K562 (cell line): ENCODE measurements around the gene MSTO1.
"Not testable (repeated sequence)": the region's sequence is repeated elsewhere in the genome, so short reads cannot be mapped to it uniquely, and the experiment has no call there.

ENCODE experiments used
- CBFB ChIP-seq: sonication (generic); formaldehyde crosslinking; IDR thresholded peaks from 2 replicates; pipeline ENCODE4 v1.4.0; 2020; ENCODE audit warnings: mild to moderate bottlenecking, missing genetic modification reagents
- GTF2E2 ChIP-seq: fragments of 200-800 bp; sonication (Bioruptor generic); IDR thresholded peaks from 2 replicates; pipeline ENCODE4 v1.6.1; 2016; ENCODE audit warnings: missing genetic modification characterization, missing compliant biosample characterization
- HDAC1 ChIP-seq, 2 experiments: fragments of 450-650 bp; IDR thresholded peaks; 2 replicates each; pipeline ENCODE4 v1.6.1; 2016 to 2017; ENCODE audit warnings: inconsistent platforms in 1 of 2, mild to moderate bottlenecking in 1 of 2, moderate library complexity in 1 of 2
- KLF13 ChIP-seq: fragments of 450-650 bp; IDR thresholded peaks from 2 replicates; pipeline ENCODE4 v1.6.1; 2016; ENCODE audit warnings: missing genetic modification characterization, low read depth, mild to moderate bottlenecking, missing compliant biosample characterization, moderate library complexity, borderline replicate concordance
- LEF1 ChIP-seq: fragments of 450-650 bp; IDR thresholded peaks from 2 replicates; pipeline ENCODE4 v1.6.1; 2016; ENCODE audit warnings: mild to moderate bottlenecking
- MTA3 ChIP-seq: fragments of 450-650 bp; formaldehyde crosslinking; IDR thresholded peaks from 2 replicates; pipeline ENCODE4 v1.6.1; 2017; ENCODE audit warnings: mild to moderate bottlenecking, borderline replicate concordance
- SMARCE1 ChIP-seq: fragments of 450-650 bp; IDR thresholded peaks from 2 replicates; pipeline ENCODE4 v1.7.1; 2016; ENCODE audit warnings: mild to moderate bottlenecking
- TAF1 ChIP-seq: IDR thresholded peaks from 2 replicates; pipeline ENCODE4 v1.6.1; 2011; ENCODE audit warnings: mild to moderate bottlenecking, low read length, moderate library complexity; ENCODE audit not compliant: insufficient read depth, control insufficient read depth, severe bottlenecking; ENCODE audit errors: extremely low read depth
- TBP ChIP-seq: optimal IDR thresholded peaks from 2 replicates; pipeline ENCODE3; 2011; ENCODE audit warnings: low read depth, low read length, improper control_type of control experiment
- ZNF146 ChIP-seq: IDR thresholded peaks from one replicate; pipeline ENCODE4 v1.6.1; 2018; ENCODE audit warnings: missing compliant biosample characterization; ENCODE audit not compliant: unreplicated experiment
- TF ChIP-seq, protein P1 (sequence below): sonication (generic); formaldehyde crosslinking; IDR thresholded peaks from 2 replicates; pipeline ENCODE4 v1.8.1; 2023; ENCODE audit warnings: mild to moderate bottlenecking, missing genetic modification reagents
- TF ChIP-seq, protein P2 (sequence below), 3 experiments: IDR thresholded peaks in 2 of 3; conservative IDR thresholded peaks in 1 of 3; 2 replicates each; pipeline ENCODE4 v1.5.1; 2011 to 2012; ENCODE audit warnings: low read length in 3 of 3, mild to moderate bottlenecking in 3 of 3, control low read depth in 2 of 3, improper control_type of control experiment in 1 of 3, inconsistent platforms in 1 of 3, low read depth in 1 of 3, mixed read lengths in 1 of 3, moderate library complexity in 1 of 3; ENCODE audit not compliant: insufficient read depth in 2 of 3
- TF ChIP-seq, protein P3 (sequence below): fragments of 450-650 bp; IDR thresholded peaks from 2 replicates; pipeline ENCODE4 v1.6.1; 2016; ENCODE audit warnings: borderline replicate concordance

DNA sequence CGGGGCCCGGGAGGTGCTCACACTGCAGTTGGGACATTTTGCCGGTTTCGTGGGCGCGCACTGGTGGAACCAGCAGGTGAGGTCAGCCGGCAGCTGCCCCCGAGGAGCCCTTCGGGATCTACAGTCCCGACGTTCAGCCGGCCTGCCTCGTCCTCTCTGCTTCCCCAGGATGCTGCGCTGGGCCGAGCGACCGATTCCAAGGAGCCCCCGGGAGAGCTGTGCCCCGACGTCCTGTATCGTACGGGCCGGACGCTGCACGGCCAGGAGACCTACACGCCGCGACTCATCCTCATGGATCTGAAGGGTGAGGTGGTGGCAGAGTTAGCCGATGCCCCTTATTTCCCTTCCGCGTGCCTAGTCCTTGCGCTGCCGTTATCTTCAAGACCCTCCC is 234 bp downstream of the MSTO1 start:
- not testable (repeated sequence) for TF ChIP-seq HDAC1 (IDR thresholded peaks at IDR 0.05); TAF1; SMARCE1; LEF1; CBFB (CRISPR knock-in tag); GTF2E2 (tag); MTA3; TBP; ZNF146 (CRISPR knock-in tag); KLF13 (tag)
- TF ChIP-seq, protein P1, sequence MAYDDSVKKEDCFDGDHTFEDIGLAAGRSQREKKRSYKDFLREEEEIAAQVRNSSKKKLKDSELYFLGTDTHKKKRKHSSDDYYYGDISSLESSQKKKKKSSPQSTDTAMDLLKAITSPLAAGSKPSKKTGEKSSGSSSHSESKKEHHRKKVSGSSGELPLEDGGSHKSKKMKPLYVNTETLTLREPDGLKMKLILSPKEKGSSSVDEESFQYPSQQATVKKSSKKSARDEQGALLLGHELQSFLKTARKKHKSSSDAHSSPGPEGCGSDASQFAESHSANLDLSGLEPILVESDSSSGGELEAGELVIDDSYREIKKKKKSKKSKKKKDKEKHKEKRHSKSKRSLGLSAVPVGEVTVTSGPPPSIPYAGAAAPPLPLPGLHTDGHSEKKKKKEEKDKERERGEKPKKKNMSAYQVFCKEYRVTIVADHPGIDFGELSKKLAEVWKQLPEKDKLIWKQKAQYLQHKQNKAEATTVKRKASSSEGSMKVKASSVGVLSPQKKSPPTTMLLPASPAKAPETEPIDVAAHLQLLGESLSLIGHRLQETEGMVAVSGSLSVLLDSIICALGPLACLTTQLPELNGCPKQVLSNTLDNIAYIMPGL (CRISPR knock-in tag) = not testable (repeated sequence)
- TF ChIP-seq, protein P2, sequence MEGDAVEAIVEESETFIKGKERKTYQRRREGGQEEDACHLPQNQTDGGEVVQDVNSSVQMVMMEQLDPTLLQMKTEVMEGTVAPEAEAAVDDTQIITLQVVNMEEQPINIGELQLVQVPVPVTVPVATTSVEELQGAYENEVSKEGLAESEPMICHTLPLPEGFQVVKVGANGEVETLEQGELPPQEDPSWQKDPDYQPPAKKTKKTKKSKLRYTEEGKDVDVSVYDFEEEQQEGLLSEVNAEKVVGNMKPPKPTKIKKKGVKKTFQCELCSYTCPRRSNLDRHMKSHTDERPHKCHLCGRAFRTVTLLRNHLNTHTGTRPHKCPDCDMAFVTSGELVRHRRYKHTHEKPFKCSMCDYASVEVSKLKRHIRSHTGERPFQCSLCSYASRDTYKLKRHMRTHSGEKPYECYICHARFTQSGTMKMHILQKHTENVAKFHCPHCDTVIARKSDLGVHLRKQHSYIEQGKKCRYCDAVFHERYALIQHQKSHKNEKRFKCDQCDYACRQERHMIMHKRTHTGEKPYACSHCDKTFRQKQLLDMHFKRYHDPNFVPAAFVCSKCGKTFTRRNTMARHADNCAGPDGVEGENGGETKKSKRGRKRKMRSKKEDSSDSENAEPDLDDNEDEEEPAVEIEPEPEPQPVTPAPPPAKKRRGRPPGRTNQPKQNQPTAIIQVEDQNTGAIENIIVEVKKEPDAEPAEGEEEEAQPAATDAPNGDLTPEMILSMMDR (IDR thresholded peaks at IDR 0.05 in 2 of 3, conservative IDR thresholded peaks at IDR 0.05 in 1 of 3; ENCODE audit: insufficient read depth in 2 of 3, low read depth in 1 of 3, low read length in 3 of 3) = not testable (repeated sequence)
- TF ChIP-seq, protein P3, sequence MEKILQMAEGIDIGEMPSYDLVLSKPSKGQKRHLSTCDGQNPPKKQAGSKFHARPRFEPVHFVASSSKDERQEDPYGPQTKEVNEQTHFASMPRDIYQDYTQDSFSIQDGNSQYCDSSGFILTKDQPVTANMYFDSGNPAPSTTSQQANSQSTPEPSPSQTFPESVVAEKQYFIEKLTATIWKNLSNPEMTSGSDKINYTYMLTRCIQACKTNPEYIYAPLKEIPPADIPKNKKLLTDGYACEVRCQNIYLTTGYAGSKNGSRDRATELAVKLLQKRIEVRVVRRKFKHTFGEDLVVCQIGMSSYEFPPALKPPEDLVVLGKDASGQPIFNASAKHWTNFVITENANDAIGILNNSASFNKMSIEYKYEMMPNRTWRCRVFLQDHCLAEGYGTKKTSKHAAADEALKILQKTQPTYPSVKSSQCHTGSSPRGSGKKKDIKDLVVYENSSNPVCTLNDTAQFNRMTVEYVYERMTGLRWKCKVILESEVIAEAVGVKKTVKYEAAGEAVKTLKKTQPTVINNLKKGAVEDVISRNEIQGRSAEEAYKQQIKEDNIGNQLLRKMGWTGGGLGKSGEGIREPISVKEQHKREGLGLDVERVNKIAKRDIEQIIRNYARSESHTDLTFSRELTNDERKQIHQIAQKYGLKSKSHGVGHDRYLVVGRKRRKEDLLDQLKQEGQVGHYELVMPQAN = not testable (repeated sequence)
